Fibroblast of skin of back (primary cell): ENCODE measurements around the gene TRAK1.
"Not testable (repeated sequence)": the region's sequence is repeated elsewhere in the genome, so short reads cannot be mapped to it uniquely, and the experiment has no call there.

Source experiments
- DNase-seq: peaks from one replicate; pipeline ENCODE4 v3.0.0-alpha.2; 2013

TRAK1 gene

GRCh38 chr3:42098171-42098570 lies 7.0 kb downstream of the TRAK1 start:
- no peak for DNase-seq

DNA sequence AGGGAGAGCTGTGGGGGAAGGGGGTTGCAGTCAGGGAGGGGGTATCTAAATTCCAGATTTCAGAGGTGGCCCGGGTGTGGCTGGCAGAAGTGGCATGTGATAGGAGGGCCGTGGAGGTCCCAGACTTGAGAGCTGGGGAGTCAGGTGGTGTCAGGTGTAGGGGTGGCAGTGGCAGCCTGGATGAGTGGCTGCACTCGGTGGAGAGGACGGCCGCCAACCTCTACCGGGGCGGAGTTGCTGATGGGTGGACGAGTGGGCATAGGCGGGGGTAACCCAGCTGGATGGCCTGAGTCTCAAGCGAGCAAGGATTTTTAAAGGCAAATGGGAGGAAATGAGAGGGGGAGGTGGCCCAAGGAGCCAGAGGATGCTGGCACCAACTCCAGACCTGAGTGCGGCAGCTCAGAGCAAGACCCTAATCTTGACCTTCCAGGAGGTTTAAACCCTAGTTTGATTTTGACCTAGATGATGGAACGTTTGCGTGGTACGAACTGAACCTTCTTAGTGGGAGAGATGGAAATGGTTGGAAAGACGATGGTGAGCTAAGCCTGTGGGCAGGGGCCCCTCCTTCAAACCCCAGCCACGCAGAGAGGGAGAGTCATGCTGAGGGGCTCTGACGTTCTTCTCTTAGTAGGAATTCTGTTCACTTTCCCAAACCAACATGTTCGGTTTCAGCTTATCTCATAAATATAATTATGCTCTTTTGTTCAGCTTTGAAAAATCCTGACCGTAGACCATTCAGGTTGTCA lies 8.0 kb downstream of the TRAK1 start:
- no peak for DNase-seq

DNA sequence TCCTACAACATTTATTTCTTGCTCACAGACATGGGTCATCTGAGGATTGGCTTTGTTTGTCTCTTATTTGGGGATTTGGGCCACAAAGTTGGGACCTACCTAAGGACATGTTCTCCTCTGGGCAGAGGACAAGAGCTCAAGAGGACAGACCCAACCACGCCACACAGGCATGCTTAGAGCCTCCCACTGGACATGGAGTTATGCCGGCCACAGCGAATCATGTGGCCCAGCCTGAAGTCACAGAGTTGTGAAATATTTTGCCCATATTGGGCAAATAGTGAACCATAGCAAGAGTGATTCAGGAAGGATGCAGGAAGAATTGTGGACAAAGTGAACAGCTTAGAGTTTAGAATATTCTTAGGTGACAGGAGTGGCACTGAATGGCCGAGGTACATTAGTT lies 9.9 kb downstream of the TRAK1 start:
- DNase-seq: peak; percentile 86

DNA sequence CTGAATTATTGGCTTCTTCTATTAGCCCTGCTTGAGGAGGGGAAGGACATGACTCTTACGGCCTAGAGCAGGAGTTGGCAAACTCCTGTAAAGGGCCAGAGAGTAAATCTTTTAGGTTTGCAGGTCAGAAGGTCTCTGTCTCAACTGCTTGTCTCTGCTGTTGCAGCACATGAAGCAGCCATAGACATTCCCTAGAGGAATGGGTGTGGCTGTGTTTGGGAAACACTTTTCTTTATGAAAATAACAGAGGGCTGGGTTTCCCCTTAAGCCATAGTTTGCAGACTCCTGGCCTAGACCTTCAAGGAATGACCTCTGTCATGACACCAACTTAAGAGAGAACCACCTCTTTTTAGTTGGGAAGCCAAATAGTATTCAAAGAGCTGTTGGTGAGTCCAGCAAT lies 10.3 kb downstream of the TRAK1 start:
- no peak for DNase-seq

GRCh38 chr3:42102571-42102970 lies 11.4 kb downstream of the TRAK1 start:
- DNase-seq: no peak

- DNase-seq: not testable (repeated sequence)
Observed at GRCh38 chr3:42103921-42104665, 12.9 kb downstream of the TRAK1 start.

- not testable (repeated sequence) for DNase-seq
Observed at GRCh38 chr3:42105994-42106393, 14.8 kb downstream of the TRAK1 start.

- DNase-seq: no peak
Observed at GRCh38 chr3:42106646-42107045, 15.5 kb downstream of the TRAK1 start.

- DNase-seq: no peak
Observed at GRCh38 chr3:42110631-42111030, 19.5 kb downstream of the TRAK1 start.

DNA sequence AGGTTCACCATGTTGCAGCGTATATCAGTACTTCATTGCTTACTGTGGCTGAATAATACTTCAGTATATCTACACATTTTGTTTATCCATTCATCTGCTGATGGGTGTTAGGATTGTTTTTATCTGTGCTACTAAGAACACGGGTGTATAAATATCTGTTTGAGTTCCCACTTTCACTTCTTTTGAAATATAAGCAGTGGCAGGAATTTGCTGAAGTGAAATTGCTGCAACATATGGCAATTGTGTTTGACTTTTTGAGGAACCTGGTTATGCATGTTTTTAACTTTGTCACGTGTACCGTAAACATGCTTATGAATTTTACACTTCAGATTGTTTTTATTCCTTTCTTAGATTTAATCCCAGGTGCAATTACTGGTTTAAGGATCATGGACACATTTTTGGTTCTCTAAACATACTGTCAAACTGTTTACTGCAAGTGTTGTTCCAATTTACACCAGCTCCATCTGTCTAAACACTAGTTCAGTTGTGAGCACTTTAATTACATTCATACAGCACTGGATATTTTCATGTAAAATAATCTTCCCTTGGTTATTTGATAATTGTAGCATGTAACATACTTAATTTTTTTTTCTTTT lies 23.1 kb downstream of the TRAK1 start:
- DNase-seq: no peak

DNA sequence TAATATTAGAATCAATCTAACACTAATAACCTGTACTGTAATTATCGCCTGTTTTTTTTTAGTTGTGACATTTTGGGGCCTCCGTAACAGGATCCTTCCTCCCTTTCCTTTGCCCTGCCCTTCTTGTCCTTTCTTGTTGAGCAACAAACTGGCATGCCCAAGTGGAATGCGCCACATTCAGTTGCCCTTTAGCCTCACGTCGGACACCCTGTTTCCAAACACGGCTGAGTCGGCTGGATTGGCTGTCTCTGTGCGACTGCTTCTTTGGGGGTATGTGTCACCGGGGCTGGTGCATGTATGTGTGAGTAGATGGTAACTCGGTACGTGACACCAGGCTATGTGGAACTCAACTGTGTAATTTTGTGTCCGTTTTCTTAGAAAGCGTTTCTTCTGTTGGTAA lies 24.1 kb downstream of the TRAK1 start:
- no peak for DNase-seq

GRCh38 chr3:42115946-42116345 lies 24.8 kb downstream of the TRAK1 start:
- DNase-seq: no peak

GRCh38 chr3:42116466-42116865 lies 25.3 kb downstream of the TRAK1 start:
- DNase-seq: no peak

GRCh38 chr3:42117175-42118008 lies 26.2 kb downstream of the TRAK1 start:
- DNase-seq: peak; percentile 89

GRCh38 chr3:42118762-42119361 lies 27.7 kb downstream of the TRAK1 start:
- no peak for DNase-seq

DNA sequence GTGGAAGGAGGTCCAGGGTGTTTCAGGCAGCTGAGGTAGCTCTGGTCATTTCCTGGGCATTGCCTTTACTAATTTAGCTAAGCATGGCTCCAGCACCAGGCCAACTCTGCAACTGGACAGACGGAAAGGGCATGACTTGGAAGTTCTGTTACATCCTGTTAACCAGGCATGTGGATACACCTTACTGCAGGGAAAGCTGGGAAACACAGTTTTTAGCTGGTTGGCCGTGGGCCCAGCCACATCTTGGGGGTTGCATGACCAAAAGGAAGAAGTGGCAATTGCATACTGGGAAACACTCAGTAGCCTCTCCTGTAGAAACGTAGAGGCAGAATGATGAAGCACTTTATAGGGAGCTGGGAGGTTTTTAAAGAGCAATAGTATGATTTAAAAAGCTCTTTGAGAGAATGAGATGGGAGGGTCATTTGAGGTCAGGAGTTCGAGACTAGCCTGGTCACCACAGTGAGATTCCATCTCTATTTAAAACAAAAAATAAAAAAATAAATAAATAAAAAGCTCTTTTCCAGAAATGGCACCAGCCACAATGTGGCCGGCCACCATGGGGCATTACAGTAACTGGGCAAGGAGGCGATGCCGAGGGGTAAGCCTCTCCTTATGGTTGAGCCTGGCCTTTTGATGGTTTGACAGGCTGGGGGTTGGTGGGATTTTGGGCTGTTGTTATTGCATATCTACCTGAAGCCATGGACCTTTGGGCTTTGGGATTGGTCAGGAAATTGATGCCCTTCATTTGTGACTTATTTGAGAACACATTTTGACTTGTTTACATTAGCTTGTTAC lies 28.6 kb downstream of the TRAK1 start:
- DNase-seq: no peak

- DNase-seq: no peak
Observed at GRCh38 chr3:42120866-42121265, 29.7 kb downstream of the TRAK1 start.

DNA sequence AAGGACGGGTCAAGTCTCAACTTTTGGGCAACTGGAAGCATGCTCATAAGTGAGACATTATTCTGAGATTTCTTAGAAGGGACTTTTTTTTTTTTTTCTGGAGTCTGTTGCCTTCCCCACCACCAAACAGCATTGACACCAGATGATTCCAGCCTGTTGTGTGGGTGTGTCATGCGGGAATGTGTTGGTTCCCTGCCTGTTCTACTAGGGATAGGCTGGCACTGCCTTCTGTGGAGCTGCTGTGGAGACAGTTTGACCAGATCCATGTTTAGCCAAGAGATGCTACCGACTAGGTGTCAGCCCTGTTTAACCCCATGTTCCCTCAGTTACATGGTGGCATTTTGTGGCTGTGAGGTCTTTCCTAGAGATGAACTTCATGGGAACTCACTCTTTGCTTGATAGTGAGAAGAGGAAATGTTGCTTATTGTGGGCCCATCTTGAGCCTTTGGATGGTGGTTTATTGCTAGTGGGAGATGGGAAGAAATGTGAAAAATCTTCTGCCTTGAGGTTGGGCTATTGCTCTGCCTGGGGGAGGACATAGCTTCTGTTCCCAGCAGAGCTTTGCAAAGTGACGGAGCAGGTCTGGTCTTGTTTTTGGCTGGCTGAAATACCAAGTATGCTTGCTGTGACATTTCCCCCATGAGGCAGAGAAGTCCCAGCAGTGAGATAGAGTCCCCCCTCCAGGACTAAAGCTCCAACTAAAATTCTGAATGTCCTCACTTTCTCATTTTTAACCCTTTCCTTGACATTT lies 31.3 kb downstream of the TRAK1 start:
- no peak for DNase-seq

DNA sequence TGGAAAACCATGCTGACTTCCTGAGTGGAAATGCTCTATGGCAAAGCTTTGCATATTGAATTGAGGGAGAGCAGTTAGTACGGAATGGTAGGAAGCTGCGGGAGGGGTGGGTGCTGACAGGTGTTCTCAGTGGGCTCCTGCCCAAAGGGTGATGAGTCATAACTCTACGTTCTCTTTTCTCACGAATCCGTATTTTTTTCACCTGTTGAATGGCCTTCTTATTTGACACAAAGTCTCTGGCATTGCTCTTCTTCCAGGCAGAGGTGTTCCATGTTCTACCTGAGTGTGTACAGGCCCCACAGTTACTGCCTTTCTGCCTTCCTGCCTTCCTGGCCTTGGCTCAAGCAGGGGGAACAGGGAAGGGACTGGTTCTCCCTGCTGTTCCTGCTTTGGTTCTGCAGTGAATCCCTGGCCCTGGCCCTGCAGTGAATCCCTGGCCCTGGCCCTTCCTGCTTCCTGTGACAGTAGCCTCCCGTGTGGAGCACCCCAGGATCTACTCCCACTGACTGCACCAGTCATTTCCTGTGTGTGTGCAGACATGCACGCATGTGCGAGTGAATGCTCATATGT lies 31.9 kb downstream of the TRAK1 start:
- peak; percentile 69 for DNase-seq
